Activated CD8-positive, alpha-beta memory T cell treated with anti-CD3 and anti-CD28 coated beads, Interleukin-2, amount 50 U/mL, for 48 hours (primary cell): ENCODE results near the gene MSLN.

Source experiments
- DNase-seq: peaks from one replicate; pipeline ENCODE4 v3.0.0-alpha.2; 2020

The MSLN gene

DNA sequence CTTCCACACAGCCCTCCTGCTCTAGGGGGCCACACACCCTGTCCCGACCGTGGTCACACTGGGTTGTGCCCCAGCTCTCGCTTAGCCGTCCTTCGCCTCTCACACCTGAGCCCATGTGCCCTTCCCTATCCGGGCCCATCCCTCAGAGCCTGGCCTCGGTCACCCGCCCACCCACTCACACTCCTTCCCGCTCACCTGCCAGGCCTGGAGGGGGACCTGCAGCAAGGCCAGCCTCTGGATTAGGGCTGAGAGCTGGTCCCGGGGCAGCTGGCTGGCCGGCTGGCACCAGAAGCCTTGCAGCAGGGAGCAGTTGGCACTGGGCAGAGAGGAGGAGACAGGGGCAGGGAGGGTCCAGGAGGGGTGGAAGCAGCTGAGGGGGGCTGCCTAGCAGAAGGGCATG is 17.9 kb downstream of the MSLN start:
- no peak for DNase-seq

DNA sequence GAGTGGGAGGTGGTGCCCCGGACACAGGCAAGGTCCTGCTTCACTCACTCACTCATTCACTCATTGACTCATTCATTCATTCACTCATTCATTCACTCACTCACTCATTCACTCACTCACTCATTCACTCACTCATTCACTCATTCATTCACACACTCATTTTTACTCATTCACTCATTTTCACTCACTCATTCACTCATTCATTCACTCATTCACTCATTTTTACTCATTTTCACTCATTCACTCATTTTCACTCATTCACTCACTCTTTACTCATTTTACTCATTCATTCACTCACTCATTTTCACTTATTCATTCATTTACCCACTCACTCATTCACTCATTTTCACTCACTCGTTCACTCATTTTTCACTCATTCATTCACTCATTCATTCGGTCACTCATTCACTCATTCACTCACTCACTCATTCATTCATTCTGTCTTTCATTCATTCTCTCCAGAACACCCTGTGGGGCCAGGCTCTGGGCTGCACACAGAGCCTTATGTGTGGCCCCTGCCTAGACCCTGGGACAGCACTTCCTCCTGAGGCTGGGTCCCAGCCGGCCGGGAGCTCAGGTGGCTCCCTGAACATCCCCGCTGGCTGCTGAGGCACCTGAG is 18.5 kb downstream of the MSLN start:
- no peak for DNase-seq

DNA sequence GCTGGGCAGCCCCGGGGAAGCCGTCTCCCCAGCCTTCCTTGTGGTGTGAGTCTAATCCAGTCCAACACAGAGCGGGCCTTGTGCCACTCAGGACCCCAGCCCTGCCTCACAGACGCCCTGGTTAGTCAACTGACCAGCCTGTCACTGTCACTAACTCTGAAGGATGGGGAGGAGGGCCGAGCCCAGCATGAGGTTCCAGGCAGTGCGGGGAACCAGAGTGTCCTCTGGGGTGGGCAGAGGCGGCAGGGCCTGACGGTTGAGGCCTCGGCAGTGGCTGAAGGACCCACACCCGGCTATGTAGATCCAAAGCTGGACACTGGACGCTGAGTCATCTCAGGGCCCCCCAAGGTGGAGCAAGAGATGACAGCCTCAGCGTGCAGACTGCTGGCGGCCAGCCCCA is 19.0 kb downstream of the MSLN start:
- DNase-seq: no peak

DNA sequence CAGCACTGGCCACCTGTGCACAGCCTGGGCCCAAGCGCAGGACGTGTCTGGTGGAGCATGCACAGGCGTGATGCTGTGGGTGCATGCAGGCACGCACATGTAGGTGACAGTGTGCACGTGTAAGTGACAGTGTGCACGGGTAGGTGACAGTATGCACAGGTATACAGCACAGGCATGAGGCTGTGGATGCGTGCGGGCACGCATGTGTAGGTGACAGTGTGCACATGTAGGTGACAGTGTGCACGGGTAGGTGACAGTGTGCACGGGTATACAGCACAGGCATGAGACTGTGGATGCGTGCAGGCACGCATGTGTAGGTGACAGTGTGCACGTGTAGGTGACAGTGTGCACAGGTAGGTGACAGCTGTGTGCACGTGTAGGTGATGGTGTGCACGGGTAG is 19.8 kb downstream of the MSLN start:
- no peak for DNase-seq

DNA sequence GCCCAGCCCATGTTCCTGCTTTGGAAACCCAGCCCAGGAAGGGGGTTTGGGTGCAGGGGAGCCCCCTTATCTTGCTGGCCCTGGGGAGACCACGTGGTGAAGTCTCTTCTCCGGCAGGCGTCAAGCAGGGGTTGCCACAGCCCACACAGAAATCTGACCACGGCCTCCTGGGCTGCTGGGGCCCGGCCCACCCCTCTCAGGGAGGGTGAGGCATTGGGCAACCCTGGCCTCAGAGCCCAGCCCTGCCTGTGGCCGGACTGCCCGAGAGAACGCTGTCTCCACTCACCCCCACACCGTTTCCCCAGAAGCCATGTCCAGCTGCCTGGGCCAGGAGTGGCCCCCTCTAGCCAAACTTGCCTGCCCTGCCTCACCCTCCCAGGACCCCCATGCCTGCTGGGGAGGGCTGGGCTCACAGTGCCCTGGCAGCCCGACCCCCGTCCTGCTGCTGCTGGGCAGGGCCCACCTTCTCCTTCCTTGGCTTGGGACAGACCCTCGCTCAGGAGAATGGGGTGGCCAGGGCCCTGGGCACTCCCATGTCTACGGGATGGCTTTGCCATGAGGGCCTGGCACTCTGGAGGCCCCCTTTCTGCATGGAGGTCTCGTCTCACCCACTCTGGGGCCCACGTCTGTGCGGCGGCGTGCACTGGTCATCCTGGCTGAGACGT is 20.9 kb downstream of the MSLN start:
- DNase-seq: no peak

DNA sequence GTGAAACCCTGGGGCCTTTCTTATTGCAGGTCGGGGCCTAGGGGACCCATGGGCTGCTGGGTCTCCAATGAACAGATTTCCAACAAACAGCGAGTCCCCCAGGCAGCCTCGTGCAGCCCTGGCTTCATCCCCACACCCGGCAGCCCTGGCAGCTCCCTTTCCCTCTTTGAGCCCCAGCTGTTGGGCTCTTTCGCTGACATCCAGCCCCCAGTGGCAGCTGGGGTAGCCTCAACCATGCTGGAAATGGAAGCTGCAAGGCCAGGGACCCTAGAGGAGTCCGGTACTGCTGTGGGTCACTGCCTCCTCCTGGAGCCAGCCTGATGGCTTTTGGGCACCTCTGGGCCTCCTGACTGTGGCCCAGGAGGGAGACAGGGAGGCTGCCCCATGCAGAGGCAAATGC is 21.7 kb downstream of the MSLN start:
- no peak for DNase-seq

DNA sequence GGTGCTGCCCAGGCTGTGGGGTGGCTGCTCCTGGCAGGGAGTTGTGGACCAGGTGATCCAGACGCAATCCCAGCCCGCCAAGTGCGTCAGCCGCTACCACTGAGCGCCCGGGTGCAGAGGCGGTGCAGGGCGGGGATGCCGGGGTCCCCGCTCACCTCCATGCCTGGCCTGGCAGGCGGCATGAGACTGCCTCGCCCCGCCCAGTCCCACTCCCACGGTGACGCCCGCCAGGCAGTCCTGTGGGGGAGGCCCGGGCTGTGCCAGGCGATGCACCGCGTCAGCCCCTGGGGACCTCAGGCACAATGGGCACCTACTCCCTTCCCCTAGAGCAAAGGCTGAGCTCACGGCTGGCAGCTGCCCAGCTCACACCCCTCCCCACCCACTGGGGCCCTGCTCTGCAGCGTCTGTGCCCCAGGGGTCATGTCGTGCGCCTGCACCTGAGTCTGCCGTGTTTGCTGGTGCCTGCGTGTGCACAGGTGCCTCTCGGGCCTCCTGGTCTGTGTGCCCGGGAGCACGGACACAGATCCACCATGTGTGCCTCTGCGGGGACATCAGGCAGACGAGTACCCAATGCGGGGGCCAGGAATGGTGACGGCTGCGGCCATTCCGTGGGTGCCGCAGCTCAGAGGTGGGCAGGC is 22.4 kb downstream of the MSLN start:
- no peak for DNase-seq

DNA sequence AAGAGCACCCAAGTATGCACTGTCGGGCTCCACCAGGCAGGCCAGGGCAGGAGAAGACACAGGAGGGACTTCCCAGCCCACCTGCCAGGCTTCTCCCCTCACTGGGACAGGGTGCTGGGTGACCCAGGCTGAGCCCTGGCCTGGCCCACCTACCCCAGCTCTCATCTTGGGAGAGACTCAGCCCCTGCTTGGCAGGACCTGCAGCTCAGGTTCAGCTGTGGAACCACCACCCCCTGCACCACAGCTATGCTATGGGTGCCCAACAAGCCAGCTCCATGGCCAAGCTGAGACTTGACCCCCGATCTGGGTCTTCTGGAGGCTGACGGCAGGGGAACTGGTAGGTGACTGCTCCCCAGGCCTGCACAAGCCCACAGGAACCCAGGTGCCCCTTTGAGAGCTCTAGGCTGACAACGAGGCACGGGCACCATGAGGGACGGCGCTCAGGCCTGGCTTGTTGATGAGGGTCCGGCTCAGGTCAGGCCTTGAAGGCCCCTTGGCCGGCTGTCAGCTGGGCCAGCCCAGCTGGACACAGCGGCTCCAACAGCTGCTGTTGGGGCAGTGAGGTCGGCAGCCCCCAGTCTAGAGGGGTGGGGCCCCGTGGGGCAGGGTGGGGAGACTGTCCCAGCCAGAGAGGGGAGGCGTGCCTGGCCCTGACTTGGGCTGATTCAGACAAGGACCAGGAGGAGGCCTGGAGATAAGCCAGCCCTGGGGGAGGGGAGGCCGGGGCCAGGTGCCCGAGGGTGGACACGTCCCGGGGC is 23.0 kb downstream of the MSLN start:
- DNase-seq: no peak

DNA sequence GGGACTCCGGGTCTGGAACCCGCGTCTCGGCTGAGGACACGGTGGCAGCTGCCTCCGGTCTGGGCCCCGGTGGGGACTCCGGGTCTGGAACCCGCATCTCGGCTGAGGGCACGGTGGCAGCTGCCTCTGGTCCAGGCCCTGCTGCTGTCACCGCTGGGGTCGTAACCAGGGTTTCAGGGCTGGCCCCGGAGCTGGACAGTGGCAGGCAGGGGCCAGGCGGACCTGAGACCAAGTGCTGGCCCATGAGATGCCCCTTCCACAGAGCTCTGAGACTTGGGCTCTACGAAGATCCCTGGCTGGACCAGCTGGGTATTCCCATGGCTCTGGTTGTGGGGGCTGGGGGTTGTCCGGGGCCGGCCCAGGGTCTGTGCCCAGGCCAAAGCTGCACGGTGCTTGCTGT is 23.9 kb downstream of the MSLN start:
- DNase-seq: no peak

DNA sequence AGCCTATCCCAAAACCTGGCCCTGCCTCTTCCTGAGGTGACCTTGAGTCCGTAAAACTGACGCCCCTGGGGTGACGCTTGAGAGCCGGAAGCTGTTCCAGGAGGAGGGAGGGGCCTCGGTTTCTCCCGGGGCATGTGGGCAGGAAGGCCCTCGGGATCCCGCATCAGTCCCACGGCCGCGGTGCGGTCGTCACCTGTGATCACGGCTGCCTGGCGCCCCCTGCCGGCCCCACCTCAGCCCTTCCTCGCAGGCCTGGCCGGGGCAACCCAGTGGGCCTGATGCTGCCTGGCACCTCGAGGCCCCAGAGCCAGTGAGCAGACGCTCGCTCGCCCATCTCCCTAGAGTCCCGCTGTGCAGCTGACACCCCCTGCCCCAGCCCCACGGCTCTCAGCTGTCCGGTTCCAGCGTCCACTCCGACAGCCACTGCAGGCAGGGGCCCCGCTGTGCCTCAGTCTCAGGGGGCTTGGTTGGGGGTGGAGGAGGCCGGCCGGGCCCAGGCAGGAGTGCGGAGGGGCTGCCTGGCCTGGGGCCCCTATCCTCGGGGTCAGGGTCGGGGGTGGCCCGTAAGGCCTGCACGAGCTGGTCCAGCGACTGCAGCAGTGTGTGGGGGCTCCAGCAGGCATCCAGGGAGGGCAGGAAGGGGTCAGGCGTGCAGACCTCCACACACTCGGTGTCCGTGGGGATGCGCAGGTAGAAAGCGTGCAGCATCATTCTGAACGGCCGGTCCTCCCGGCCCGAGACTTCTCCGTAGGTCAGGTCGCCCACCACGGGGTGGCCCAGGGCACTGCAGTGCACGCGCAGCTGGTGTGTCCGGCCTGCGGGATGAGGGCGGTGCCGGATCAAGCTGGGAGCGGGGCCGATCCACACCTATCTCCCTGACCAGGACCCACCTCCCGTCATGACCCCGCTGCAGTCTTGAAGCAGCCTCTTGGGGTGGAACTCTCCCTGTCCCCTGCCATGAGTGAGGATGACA is 25.3 kb downstream of the MSLN start:
- DNase-seq: peak; percentile 93

DNA sequence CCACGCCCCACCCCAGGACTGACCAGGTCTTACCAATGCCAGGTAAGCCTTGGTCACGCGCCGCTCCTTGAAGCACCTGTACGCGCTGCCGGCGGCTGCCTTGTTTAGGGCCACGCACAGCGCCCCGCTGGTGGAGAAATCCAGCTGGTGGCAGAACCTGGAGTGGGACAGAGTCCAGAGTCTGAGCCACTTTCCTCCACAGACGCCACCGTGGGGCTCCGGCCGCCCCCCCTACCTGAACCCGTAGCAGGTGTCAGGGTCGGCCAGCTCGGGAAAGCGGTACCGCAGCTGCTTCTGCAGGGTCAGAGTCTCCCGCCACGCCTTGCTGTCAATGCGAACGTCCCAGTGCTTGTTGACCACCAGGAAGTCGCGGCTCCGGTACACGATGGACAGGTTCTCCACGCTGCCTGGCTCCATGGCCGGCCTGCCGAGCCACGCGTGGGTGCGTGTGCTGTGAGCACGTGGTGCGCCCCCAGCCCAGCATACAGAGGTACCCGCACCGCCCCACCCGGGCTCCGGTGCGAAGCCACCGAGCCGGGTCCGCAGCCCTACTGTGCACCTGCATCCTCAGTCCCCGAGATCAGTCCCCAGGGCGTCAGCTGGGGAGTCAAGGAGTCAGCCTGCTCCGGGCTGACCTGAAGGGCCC is 26.9 kb downstream of the MSLN start:
- no peak for DNase-seq

DNA sequence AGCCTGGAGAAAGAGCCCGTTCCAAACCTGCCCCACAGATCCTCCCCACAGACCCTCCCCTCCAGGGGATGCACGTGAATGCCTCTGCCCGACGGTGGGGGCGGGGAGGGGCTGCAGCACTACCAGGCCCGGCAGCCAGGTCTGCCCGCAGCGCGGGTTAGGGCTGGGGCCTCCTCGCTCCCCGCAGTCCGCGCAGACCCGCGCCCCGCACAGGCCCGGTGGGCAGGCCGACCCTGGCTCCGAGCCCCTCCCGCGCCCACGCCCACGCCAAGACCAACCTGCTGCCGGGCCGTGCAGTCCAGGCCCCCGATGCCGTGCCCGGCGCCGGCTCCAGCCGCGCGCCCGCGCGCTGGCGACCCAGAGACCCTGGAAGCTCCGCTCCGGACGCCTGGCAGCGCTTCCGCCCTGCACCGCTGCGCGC is 27.5 kb downstream of the MSLN start, which contains the start of gene RPUSD1:
Gene RPUSD1 (minus strand): TSS at position 404 of the 421 bp plus-strand sequence. CDS start 644 bp downstream, outside the sequence.
- DNase-seq: no peak

DNA sequence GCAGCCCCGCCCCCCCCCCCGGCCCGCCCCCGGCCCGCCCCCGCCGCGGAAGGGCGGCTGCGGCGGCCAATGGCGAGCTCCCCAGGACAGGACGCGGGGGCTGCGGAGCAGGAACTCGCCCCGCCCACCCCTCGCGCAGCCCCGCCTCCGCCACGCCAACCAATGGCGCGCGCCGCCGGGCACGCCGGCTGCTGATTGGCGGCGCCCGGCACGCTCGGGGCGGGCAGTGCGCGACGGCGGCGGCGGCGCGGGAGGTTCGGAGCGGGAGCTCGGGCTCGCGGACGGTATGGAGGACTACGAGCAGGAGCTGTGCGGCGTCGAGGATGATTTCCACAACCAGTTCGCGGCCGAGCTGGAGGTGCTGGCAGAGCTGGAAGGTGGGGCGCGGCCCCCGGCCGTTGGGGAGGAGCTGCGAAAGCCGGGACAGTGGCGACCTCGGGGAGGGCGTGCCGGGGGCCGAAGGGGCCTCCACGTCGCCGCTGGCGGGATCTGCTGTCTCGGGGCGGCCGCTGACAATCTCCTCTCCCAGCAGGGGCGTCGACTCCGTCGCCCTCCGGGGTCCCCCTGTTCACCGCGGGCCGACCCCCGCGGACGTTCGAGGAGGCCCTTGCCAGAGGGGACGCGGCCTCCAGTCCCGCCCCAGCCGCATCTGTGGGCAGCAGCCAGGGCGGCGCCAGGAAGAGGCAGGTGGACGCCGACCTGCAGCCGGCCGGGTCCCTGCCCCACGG is 28.0 kb downstream of the MSLN start, which contains the start of gene CHTF18:
Gene CHTF18 (plus strand): TSS at position 222 of the 728 bp plus-strand sequence. CDS start 65 bp downstream, at position 287.
- peak; percentile 96 for DNase-seq

DNA sequence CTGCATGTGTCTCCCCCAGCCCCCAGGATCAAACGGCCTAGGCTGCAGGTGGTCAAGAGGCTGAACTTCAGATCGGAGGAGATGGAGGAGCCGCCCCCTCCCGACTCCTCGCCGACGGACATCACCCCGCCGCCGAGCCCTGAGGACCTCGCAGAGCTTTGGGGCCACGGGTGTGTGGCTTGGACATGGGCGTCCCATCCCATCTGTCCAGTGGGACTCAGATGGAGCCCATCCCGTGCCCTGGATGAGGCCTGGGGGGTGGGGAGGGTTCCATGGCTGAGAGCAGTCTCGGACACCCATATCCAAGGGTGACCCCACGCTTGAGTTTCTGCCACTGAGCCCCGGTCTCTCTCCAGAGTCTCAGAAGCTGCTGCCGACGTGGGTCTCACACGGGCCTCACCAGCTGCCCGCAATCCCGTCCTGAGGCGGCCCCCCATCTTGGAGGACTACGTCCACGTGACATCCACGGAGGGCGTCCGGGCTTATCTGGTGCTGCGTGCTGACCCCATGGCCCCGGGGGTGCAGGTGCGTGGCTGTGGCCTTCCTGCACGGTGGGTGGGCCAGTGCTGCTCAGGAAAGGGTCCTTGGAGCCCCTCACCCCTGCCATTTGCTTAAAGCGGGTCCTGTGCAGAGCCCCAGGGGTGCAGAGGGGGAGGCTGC is 28.8 kb downstream of the MSLN start:
- no peak for DNase-seq

DNA sequence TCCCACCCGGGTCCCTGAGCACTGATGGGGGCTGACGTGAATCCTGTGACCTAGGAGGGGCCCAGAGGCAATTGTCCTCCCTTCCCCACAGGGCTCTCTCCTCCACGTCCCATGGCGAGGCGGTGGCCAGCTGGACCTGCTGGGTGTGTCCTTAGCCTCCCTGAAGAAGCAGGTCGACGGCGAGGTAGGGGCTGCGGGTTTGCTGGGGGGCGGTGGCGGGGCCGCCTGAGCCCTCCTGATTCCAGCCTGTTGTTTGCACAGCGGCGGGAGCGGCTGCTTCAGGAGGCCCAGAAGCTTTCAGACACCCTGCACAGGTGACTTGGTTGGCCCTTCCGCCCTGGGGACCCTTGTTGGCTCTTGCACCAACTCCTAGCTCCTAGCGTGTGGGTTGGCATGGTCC is 29.6 kb downstream of the MSLN start:
- no peak for DNase-seq

DNA sequence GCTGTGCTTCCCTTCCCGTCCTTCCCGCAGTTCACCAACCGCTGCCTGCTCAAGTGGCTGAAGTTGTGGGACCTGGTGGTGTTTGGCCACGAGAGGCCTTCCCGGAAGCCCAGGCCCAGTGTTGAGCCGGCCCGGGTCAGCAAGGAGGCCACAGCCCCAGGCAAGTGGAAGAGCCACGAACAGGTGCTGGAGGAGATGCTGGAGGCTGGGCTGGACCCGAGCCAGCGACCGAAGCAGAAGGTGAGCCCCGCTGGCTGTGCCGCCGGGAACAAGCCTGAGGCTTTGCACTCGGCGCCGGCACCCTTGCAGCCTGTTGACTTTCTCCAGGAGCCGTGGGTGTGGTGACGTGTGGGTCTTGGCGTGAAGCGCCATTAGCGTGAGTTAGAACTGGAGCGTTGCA is 30.6 kb downstream of the MSLN start:
- DNase-seq: no peak

DNA sequence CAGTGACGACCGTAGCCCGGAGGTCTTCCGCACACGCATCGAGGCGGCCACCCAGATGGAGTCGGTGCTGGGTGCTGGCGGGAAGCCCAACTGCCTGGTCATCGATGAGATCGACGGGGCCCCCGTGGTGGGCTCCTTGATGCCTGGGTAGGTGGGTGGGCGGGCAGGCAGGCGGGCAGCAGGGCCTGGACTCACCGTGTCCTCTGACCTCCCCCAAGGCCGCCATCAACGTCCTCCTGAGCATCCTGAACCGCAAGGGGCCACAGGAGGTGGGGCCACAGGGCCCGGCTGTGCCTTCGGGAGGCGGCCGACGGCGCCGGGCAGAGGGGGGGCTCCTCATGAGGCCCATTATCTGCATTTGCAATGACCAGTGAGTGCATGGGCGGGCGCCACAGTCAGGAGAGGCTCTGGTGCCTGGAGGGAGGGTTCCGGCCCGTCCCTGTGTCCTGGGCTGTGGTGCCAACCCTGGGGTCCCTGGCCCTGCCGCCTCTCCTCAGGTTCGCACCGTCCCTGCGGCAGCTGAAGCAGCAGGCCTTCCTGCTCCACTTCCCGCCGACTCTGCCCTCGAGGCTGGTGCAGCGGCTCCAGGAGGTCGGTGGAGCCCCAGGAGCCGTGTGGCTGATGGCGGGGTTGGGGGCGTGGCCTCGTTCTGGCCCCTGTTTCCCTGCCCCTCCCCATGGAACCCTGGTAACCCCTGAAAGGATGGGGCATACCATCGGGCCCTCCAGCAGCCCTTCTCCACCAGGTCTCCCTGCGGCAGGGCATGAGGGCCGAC is 31.9 kb downstream of the MSLN start:
- no peak for DNase-seq

DNA sequence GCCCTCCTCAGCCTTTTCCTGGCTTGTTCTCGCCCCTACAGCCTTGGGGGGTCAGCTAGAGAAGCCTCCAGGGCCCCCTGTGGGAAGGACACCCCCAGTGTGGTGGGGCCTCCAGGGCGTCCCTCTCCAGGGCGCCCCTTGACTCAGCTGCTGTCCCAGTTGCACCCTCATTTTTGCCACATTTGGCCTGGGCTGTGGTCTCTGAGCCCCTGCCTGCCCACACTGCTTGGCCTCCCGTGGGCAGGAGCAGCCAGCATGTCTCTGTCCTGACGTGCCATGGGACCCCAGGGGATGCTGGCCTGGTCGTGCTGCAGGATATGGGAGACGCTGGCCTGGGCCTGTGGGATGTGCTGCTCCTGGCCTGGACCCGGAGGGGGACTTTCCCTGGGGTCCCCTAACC is 32.9 kb downstream of the MSLN start:
- no peak for DNase-seq

DNA sequence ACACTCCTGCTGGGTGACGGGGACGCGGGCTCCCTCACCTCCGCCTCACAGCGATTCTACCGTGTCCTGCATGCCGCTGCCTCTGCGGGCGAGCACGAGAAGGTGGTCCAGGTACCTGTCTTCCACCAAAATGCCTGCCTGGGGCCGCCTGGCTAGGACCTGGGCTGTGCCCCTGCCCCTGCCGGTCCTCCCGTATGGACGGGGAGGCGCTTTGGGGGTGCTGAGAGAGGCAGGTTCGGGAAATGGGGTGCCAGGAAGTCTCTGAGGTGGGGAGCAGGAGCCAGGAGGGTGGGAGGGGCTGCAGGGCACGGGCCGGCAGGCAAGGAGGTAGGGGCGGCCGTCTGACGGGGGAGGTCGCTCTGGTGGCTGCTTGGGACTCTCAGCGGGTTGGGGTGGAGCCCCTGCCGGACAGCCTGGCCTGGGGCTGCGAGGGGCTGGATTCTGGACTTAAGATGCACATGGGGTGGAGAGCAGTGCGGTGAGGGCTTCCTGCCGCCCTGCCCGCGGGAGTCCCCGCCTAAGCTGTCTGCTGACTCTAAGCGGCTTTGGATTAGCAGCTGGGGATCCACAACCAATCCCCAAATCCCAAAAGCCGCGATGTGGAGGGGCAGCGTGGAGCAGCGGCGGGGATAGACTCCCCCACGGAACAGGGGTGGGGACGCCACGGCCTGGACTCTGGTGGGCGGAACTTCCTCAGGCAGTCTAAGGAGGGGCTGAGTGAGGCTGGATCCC is 33.7 kb downstream of the MSLN start:
- DNase-seq: no peak
